GM18517 (cell line): ENCODE measurements around the gene KIRREL3.

Source experiments
- ATAC-seq: cut with Tn5 transposase; IDR thresholded peaks from one replicate; pipeline ENCODE4 v1.9.1; 2021; ENCODE audit warnings: mild to moderate bottlenecking, moderate library complexity; ENCODE audit not compliant: unreplicated experiment

KIRREL3 gene

DNA sequence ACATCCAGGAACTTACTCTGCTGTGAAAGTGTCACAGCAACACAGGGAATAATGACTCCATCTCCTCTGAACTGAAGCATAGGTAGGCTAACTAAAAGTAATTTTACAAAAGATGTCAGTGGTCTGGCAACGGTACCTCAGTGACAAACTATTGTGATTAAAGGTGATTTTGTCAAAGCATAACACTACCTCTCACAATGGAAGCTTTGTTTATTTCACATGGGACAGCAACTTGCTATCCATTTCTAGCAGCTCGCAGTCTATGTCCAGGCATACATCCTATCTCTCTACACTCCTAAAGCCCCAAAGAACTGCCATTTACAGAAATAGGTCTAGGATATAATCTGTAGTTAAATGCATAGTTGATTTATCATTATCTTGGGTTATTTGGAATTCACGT lies 163.0 kb downstream of the KIRREL3 start:
- no peak for ATAC-seq

GRCh38 chr11:126834573-126834972 lies 166.0 kb downstream of the KIRREL3 start:
- no peak for ATAC-seq

DNA sequence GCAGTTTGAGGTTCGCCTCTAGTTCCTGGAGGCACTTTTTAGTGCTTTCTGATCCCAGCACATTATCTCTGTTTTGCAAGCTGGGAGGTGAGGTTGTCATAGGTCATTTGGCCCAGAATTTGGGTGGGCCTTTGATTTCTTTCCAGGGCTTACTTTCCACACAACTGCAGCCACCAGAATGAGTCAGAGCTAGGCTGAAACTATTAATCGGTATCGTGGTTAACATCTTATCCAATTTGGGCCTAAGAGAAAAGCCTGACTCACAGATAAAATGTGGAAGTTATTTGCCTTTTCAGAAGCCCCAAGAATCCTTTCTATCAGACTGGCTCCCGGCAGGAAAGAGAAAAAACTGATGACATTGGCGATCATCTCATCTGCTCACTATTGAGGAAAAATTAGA lies 166.4 kb downstream of the KIRREL3 start:
- no peak for ATAC-seq

- ATAC-seq, result no peak
These were observed 167.5 kb downstream of the KIRREL3 start for GRCh38 chr11:126833065-126833464.

DNA sequence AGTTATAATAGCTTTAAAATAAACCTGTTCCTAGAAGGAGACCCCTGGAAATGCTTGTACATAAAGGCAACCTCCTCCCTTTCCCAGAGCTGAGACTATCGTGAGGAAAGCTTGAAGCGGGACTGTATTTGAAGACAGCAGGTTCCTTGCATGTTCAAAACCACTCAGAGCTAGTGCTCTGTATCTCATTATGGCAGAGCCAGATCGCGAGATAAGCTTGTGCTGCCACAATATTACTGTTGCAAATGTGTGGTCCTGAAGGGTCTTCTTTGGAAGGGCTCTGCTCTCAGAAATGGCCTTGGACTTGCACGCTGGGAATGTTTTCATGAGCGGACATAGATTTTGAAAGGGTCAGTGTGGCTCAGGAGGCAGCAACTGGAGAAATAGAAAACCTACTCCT lies 168.2 kb downstream of the KIRREL3 start:
- no peak for ATAC-seq

GRCh38 chr11:126830216-126830806 lies 170.3 kb downstream of the KIRREL3 start:
- ATAC-seq, result no peak

DNA sequence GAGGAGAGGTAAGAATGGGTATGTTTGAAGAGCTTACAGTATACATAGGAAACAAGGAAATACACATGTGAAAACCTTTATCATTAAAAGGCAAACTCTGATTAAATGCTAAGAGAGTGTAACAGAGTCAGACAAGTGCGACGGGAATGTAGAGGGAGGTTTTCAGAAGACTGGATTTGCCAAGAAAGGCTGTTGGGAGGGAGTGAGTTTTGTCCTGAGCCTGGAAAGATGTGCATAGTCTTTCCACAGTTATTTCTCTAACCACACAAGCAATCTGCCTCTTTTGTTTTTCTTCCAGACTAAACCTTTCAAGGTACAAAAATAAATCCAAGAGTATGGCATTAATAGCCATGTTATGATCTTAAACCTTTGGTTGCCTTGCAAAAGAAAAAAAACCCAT lies 170.9 kb downstream of the KIRREL3 start:
- no peak for ATAC-seq

- ATAC-seq, result no peak
These were observed 176.4 kb downstream of the KIRREL3 start for GRCh38 chr11:126824035-126824607.

- ATAC-seq, result no peak
These were observed 177.3 kb downstream of the KIRREL3 start for GRCh38 chr11:126823274-126823673.

GRCh38 chr11:126821827-126822226 lies 178.7 kb downstream of the KIRREL3 start:
- no peak for ATAC-seq

- no peak for ATAC-seq
These were observed 181.4 kb downstream of the KIRREL3 start for GRCh38 chr11:126819194-126819593.

GRCh38 chr11:126817523-126818450 lies 182.8 kb downstream of the KIRREL3 start:
- no peak for ATAC-seq

DNA sequence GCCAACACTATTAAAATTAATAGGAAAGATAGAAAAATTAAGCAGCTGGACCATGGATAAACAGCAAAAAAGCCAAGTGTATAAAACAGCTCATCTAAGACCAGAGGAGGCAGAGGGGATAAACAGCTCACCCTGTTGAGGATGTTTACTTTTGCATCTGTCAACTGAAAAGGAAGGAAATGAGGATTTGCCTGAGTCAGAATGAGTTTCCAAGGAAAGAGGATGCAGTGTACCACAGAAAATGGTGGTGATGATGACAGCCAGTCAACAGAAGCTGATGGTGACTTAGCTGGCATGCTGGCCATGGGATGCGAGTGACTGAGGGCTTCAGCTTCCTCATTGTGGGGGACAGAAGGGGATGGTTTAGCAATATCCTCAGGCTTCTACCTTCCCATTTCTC lies 183.5 kb downstream of the KIRREL3 start:
- no peak for ATAC-seq

GRCh38 chr11:126816645-126817044 lies 183.9 kb downstream of the KIRREL3 start:
- ATAC-seq, result no peak

GRCh38 chr11:126815111-126815510 lies 185.5 kb downstream of the KIRREL3 start:
- no peak for ATAC-seq

DNA sequence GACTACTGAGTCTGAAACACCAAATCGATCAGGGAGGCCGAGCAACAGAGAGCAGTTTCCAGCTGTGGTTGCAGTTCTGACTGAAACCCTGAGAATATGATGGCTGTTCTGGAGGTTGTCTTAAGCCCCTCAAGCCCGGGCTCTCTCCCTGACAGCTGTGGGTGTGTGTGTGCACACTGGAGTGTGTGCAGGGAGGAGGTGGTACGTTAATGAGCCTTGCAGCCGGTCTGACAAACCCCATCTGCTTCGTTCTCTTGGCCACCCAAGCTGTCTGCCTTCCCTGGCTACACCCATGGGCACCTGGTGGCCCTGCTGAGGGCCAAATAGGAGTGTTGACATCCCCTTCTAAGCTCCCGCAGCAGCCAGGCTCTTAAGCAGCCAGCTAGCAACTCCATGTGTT lies 189.8 kb downstream of the KIRREL3 start:
- no peak for ATAC-seq

- no peak for ATAC-seq
These were observed 190.9 kb downstream of the KIRREL3 start for GRCh38 chr11:126809514-126810289.

GRCh38 chr11:126808836-126809235 lies 191.7 kb downstream of the KIRREL3 start:
- ATAC-seq, result no peak

DNA sequence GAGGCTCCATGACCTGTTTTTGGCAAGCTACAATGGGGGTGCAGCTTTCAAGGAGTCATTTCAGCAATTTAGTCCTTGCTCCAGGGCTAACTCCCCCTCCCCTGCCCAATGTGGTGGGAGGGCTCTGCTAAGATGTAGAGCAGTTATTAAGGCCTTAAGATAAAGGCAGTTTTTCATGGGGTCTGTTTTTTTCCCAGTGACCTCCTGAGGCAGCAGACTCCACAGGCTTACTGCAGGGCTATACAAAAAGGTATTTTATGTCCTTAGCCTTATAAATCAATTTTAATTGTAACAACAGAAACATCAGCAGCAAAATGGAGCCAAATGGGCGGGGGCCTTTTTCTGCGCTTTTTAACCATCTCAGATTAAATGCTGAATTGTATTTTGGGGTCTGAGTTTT lies 192.3 kb downstream of the KIRREL3 start:
- ATAC-seq, result no peak

GRCh38 chr11:126805870-126806269 lies 194.7 kb downstream of the KIRREL3 start:
- ATAC-seq, result no peak

- ATAC-seq, result no peak
These were observed 196.2 kb downstream of the KIRREL3 start for GRCh38 chr11:126804363-126804762.
